IPS DF 4.7 (cell line): ENCODE measurements around the gene ARHGAP11A.

ENCODE experiments used
- DNase-seq: peaks from one replicate; pipeline ENCODE4 v3.0.0-alpha.2; 2013; ENCODE audit warnings: low spot score; ENCODE audit errors: extremely low read depth

The ARHGAP11A gene

GRCh38 chr15:32683906-32684584 lies 68.7 kb downstream of the ARHGAP11A start:
- DNase-seq, result no peak

GRCh38 chr15:32685576-32685975 lies 70.3 kb downstream of the ARHGAP11A start:
- DNase-seq, result no peak

- no peak for DNase-seq
These were observed 72.3 kb downstream of the ARHGAP11A start for GRCh38 chr15:32687556-32687955.

GRCh38 chr15:32688151-32688639 lies 72.9 kb downstream of the ARHGAP11A start:
- DNase-seq, result no peak
